ENCODE data around the gene TMEM45B.
"Not testable (repeated sequence)": the region's sequence is repeated elsewhere in the genome, so short reads cannot be mapped to it uniquely, and the experiment has no call there.

TMEM45B gene

DNA sequence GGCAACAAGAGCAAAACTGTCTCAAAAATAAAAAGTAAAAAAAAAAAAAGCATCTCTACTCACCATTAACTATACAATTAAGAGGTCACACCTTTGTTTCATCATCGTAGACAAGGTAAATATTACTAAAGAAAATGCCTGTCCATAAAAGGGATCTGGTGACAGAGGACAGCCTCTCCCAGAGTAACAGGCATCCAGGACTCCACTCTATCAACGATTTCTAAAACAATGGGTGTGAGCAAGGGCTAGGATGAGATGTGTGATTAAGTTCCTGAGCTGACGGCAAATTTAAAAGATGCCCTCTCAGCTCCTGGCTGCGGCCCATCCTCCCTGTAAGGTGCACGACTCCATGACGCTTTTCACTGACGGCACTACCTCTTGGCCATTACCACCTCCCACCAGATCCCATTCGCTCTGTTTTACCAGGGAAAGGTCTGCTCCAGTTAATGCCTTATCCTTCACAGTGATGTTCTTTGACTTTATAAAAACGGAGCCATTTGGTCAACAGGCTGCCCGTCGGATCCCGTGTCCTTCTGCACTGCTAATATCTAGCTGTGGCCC lies 2.3 kb upstream of the TMEM45B start:
- DNase-seq, result no peak

DNA sequence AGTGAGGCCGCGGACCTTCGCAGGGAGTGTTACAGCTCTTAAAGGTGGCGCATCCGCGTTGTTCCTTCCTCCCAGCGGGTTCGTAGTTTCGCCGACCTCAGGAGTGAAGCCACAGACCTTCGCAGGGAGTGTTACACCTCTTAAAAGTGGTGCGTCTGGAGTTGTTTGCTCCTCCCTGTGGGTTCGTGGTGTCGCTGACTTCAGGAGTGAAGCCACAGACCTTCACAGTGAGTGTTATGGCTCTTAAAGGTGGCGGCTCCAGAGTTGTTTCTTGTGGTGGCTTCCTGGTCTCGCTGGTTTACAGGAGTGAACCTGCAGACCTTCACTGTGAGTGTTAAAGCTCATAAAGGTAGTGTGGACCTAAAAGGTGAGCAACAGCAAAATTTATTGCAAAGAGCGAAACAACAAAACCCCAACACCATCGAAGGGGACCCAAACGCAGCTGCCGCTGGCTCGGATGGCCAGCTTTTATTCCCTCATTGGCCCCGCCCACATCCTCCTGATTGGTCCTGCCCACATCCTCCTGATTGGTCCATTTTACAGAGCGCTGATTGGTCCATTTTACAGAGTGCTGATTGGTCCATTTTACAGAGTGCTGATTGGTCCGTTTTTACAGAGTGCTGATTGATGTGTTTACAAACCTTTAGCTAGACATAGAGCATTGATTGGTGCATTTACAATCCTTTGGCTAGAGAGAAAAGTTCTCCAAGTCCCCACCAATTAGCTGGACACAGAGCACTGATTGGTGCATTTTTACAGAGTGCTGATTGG lies 1.2 kb upstream of the TMEM45B start:
- DNase-seq, result peak; percentile 68

DNA sequence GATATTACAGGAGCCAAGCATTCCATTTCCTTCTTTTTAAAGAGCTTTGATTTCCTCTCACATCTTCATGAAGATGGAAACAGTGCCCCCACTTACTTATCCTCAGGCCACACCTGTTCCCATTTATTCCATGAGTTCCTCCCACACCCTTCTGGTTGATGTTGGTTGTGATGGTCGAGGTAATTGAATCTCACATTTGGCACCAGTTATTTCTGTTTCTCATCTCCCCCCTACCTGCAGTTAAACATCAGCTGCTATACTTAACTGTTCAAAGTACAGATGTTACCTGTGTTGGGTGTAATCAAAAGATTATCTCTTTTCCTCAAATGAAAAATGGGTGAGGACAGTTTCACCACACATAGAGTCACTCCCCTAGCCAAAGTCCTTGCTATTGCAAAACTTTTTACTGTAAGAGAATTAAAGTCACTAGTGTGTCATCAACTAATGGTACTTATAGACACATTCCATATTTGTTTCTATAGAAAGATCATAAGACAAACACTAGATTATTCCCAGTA lies 1.9 kb downstream of the TMEM45B start:
- no peak for DNase-seq

DNA sequence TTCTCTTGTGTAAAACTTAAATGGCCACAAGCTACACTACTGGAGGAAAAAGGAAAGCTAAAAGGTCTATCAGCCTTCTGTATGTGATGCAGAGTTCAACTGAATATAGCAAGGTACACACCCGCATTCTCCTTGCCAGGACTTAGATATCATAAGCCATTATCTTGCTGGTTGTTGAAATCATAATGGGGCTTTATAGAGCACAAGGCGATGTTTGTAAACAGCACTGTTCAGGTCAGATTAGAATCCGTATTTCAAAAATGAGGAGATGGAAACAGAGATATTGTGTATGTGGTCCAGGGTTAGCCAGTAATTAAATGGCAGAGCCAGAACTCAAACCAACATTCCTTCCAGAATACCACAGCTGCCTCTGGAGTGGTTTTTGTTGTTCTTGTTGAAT lies 2.6 kb downstream of the TMEM45B start:
- not testable (repeated sequence) for DNase-seq

DNA sequence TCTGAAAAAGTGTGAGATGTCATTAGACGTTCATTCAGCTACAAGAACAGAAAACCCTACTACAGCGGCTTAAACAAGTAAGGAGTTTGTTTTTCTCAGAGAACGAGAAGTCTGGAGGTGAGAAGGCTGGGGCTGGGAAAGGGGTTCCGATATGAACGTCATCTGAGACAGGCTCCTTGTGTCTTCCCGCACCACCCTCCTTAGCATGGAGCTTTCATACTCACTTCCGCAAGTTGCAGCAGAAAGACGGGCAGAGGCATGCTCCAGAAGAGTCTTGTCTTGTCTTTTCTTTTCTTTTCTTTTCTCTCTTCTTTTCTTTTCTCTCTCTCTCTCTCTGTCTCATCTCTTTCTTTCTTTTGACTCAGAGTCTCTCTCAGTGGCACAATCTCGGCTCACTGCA lies 3.6 kb downstream of the TMEM45B start:
- DNase-seq, result no peak

DNA sequence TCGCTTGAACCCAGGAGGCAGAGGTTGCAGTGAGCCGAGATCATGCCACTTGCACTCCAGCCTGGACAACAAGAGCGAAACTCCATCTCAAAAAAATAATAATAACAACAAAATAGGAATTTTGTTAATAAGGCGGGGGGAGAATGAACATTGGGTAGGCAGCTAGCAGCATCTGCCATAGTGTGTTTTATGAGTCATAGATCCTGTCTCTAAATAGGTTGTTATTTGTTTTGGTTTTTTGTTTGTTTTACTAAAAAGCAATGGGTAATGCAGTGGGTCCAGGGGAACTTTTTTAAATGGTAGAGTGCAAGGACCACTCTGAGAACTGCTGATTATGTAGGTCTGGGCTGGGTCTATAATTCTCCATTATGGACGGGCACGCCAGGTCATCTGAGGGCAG lies 4.6 kb downstream of the TMEM45B start:
- DNase-seq, result not testable (repeated sequence)

DNA sequence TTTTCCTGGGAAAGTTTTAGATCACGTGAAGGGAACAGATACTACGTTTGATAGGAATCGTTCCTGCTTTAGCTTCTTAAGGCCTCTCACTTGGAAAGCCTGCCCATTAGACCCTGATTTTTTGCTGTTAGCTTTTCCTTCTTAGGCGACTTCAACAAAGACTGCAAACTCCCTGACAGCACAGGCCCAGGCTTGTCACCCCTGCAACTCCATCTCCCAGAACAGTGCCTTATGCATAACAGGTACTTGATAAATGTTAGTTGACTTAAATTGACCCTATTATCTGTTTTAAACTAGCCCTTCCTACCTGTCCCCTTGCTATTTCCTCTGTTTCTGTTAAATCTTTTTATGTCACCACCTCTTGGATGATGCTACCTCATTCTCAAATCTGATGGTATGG lies 7.6 kb downstream of the TMEM45B start:
- DNase-seq, result not testable (repeated sequence)

DNA sequence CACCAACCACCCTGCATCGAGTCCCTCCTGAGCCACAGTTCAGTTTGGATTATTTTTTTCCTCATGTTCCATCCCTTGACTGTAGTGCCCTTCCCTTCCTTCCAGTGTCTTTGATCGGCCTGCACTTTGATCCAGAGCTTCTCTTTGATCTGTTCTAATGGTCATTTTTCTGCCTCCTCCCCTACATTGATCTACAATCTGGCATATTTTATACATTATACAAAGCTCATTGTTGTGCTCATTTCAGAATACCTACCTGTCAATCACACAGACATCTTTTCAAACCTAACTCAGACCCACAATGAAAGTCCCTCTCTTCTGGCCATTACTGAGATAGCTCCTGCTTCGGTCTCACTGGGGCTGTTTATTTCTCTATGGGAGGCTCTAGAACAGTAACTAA lies 8.2 kb downstream of the TMEM45B start:
- DNase-seq, result not testable (repeated sequence)

DNA sequence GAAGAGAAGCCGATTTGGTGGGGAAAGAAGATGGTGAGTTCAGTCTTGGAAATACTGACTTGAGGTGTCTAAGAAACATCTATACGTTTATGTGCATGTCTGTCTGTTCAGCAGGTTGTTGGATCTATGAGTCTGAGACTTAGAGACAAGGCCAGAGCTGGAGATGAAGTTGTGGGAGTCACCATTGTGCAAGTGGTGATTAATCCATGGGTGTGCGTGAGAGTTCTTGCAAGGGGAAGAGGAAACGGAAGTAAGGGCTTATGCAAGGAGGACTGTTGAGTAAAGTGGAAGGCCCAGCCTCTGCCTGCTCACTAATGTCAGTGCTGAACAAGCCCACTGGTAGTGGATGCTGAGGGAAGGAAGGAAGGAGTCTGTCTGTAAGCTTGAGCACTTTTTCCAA lies 9.7 kb downstream of the TMEM45B start:
- peak; percentile 72 for DNase-seq

DNA sequence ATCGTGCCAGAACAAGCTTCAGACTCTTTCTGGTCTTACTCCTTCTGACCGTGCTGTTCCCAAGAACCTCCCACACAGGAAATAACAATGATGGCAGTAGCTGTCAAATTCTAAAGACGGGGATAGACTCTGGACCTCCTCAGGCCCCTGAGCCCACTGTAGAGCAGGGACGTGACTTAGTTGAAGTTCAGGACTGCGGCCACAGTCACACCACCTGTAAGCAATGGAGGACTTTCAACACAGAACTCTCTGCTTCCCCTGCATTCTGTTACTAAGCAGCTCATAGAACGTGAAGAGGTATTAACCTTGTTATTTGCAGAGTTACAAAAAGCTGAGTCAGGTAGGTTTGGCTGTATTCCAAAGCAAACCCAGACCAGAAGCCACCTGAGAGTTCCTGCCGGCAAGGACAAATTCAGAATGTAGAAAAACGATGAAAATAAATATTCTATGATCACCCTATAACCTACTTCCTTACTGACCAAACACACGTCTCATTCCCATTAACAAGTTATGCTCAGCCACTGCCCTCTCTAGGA lies 12.7 kb downstream of the TMEM45B start:
- no peak for DNase-seq

DNA sequence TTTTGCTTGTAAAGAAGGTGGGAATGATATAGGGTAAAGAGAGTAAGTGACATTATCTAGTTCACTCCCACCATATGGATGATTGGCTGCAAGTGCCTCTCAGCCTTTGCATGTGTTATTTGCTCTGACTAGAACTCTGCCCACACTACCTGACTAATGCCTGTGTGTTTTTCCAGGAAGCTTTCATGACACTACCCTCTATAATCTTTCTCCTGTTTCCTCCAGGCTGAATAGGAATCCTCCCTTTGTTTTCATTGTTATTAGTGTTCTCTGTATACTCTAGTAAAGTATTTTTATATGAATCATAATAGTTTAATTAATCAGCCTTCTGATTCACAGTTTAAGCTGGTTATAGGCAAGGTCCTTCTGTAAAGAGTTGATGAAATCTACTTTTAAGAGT lies 13.8 kb downstream of the TMEM45B start:
- DNase-seq, result not testable (repeated sequence)

DNA sequence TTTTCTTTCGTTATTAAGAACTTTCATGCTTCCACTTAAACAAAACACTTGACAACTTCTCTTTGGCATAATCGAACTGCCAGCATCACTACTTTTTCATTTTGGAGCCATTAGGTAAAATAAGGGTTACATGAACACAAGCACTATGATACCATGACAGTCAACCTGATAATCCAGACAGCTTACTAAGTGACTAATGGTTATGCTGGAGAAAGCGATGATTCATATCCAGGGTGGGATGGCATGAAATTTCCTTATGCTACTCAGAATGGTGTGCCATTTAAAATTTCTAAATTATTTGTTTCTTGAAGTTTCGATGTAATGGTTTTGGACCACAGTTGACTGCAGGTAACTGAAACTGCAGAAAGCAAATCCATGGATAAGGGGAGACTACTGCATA lies 15.6 kb downstream of the TMEM45B start:
- not testable (repeated sequence) for DNase-seq

DNA sequence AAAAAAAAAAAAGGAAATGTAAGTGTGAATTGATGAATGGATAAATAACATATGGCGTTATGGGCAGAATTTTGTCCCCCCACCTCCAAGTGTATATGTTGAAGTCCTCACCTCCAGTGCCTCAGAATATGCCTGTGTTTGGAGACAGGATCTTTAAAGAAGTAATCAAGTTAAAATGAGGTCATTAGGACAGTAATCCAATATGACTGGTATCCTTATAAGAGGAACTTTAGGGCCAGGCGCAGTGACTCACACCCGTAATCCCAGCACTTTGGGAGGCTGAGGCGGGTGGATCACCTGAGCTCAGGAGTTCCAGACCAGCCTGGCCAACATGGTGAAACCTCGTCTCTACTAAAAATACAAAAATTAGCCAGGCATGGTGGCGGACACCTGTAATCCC lies 17.6 kb downstream of the TMEM45B start:
- DNase-seq, result not testable (repeated sequence)

DNA sequence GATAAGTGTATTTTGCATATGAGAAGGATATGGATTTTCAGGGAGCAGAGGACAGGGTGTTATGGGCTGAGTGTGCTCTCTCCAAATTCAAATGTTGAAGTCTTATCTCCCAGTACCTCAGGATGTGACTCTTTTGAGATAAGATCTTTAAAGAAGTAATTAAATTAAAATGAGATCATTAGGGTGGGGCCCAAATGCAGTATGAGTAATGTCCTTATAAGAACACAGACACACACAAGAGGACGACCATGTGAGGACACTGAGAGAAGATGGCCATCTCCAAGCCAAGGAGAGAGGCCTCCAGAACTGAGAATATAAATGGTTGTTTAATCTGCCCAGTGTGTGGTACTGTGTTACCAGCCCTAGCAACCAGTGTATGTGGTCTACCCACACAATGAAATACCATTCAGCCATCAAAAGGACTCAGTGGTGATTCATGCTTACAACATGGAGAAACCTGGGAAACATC lies 20.8 kb downstream of the TMEM45B start:
- DNase-seq, result not testable (repeated sequence)

DNA sequence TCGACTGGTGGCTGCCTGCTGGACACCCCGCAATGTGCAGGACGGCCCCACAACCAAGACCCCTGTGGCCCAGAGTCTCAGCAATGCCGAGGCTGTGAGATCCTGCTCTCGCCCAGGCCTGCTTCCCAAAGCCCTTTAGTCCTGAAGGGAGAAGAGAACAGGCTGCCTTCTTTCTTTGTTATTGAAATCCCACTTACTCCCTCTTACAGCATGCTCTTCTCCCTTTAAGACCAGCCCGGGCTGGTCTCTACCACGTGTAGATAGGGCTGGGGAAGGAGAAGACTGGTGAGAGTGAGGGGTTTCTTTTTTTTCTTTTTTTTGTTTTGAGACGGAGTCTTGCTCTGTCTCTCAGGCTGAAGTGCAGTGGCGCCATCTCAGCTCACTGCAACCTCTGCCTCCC lies 21.3 kb downstream of the TMEM45B start:
- no peak for DNase-seq

DNA sequence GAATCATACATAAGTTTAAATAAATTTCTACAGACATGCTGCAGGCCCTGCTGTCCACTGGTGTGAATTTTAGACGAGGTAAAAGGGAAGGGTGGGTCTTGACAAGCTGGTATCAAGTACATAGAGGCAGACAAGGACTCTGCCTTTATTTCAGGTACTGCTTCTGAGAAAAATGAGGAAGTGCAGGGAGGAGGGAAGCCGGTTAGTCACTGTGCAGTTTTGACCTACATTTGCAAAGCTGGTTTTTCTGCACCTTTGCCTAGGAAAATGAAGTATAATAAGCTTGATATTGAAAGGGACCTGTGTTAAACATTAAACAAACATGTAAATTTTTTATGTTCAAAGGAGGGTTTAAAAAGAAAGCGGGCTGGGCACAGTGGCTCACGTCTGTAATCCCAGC lies 24.6 kb downstream of the TMEM45B start:
- DNase-seq, result no peak

DNA sequence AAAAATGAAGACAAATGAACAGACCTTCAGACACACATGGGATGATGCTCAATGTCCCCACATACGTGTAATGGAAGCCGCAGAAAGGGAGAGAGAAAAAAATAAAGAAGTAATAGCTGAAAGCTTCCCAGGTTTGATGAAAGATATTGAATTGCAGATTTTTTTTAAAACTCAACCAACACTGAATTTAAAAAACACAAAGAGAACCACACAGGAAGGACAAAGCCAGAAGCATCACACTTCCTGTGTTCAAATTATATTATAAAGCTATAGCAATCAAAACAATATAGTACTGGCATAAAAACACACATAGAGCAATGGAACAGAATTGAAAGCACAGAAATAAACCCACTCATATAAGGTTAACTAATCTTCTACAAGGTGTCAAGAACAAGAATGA lies 26.5 kb downstream of the TMEM45B start:
- DNase-seq, result no peak

DNA sequence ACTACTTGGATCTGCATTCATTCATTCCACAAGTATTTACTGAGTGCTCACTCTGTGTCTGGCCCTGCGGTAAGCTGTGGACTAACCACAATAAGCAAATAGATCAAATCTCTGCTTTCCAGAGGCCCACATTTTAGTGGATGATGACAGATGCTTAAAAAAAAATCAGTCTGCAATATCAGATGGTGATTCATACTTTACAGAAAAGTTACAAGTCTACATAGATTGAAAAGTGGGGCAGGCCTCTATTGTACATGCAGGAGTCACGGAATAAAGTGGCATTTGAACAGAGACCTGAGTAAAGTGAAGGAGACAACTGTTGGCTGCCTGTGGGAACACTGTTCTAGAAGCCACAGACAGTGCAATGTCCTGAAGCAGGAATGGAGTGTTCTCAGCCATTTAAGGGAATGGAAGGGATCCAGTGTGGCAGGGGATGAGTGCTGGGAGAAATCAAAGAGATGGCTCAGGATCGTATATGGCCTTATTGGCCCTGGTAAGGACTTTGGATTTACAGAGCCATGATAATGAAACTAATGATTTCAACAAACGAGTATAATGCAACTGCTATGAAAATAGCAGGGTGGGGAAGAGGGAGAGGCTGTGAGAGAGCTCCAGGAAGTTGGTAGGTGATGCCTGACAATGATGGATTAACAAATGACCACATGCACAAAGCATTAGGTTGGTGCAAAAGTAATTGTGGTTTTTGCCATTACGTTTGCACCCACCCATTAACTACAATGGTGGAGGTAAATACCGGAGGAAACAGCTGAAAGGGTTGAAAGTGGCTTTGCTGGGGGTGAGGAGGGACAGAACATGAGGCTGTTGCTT lies 31.1 kb downstream of the TMEM45B start:
- DNase-seq, result no peak

DNA sequence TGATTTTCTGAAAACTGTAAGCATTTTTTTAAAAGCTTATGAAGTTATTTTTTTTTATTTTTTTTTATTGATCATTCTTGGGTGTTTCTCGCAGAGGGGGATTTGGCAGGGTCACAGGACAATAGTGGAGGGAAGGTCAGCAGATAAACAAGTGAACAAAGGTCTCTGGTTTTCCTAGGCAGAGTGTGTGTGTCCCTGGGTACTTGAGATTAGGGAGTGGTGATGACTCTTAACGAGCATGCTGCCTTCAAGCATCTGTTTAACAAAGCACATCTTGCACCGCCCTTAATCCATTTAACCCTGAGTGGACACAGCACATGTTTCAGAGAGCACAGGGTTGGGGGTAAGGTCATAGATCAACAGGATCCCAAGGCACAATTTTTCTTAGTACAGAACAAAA lies 31.7 kb downstream of the TMEM45B start:
- DNase-seq, result not testable (repeated sequence)

DNA sequence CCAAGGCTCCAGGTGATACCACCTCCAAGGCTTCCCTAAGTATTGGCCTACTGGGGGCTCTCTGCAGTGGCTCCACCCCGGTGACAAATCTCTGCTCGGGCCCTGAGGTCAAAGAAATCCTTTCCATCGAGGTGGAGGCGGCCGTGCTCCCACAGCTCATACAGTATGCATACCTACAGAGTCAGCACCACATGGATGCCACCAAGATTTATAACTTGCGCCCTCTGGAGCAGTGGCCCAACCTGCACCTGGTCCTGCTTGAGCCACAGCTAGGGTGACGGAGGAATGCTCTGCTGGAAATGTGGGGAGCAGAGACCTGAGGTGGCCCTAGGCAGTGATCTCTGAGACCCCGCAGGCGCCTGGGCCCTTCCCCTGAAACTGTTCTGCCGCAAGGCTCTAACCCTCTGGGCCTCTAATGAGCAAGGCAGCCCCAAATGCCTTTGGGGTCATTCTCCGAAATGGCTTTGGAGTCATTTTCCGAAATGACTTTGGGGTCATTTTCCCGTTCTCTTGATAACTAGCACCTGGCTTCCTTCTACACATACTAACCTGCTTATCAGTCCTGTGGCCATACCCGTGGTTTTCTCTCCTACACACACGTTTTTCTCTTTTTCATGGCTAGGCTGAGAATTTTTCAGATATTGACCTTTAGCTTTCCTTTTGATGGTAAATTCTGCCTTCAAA lies 33.9 kb downstream of the TMEM45B start:
- DNase-seq, result no peak

DNA sequence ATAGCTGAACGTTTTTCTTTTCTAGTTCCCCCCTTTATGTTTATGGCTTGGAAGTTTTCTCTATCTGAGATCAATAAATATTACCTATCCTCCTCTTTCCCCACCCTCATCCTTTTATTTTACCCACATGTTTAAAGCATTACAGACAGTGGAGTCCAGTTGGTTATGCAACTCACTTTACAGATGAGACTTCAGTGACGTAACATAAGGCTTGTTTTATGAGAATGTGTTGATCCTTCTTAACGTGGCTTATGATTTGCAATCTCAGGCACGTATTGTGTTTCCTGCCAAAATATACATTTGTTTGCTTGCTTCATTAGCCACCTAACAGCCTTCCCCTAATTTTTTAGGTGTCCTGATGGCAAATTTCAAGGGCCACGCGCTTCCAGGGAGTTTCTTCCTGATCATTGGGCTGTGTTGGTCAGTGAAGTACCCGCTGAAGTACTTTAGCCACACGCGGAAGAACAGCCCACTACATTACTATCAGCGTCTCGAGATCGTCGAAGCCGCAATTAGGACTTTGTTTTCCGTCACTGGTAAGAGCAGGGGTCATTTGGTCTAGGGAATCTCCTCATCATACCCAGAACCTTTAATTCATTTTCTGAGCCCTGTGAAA lies 36.6 kb downstream of the TMEM45B start:
- no peak for DNase-seq

All from CD4-positive, alpha-beta T cell treated with Interleukin-15 for 1 hour (primary cell).